ENCODE measurements around the gene CASP12. TPM values are rescaled to one million over a fixed set of nuclear protein-coding genes. Genes with fewer than 3 reads are reported as not detected.

Gene CASP12
- total RNA-seq = 0.27 TPM

DNA sequence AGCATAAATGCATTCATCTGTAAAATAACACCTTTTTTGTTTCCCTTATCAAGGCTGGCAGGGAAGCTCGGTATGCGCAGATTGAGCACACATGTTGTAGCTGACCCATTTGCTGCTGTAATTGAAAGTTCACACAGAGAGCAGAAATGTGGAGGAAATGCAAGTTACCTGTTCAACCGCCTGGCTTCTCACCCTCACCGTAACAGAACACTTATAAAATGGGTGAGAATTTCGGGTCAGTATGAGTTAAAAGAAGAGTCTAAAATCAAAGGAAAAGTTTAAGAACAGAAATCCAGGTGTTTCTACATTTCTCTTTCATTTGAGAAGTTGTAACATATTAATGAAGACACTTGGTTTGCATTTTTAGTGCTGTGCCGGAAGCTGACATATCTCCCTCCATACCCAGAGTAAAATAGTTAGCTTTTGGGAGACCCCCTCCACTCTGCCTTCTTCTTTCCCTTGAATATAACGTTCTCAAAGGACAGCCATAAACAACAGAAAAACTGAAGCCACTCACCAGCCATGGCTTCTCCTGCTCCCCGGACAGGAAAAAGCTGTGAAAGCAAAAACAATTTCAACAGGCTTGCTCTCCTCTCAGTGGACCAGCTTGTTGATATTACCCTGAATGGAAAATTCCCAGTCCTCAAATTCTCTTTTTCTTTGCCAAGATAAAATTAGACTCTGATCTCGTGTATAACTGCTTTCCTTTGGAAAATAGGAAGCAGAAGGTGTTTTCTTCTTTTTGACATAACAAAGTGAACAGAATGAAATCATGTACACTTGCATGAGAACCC lies at the start of gene CASP12:
Gene CASP12 (minus strand): TSS at position 570 of the 794 bp plus-strand sequence.

Other genes starting within 250 kb of the CASP12 start
- 38.8 TPM for gene CASP4, start 70.1 kb upstream of the CASP12 start, total RNA-seq
- not detected for gene CASP5, start 124.7 kb upstream of the CASP12 start, total RNA-seq
- gene CASP1, start 136.7 kb upstream of the CASP12 start, total RNA-seq = 6.8 TPM
- 7.7 TPM for gene CARD16, start 146.9 kb upstream of the CASP12 start, total RNA-seq
- gene CARD18, start 241.3 kb upstream of the CASP12 start, total RNA-seq = 0.88 TPM

Measured in camera-type eye (tissue), 1 donor.